Sigmoid colon (tissue), 7 donors: ENCODE results near the gene IER2. TPM values are rescaled to one million over a fixed set of nuclear protein-coding genes. Genes with fewer than 3 reads are reported as not detected.

Source experiments
- polyA plus RNA-seq, 3 donors: library from polyadenylated mRNA; stranded (reverse); fragments of 200-250 nt; gene quantifications; one replicate each; pipeline ENCODE4 v1.2.3, GENCODE V29; 2013
- total RNA-seq, 4 donors: library from RNA; depleted of rRNA; stranded (reverse); fragments of >200 nt; gene quantifications; one replicate each; pipeline ENCODE4 v1.1.0, GENCODE V29; 2016
- donor health status: healthy with polysubstance abuse.
- donor health status: Bipolar disorder and iron deficiency.
- donor health status: healthy.

IER2 gene
- total and polyA plus RNA-seq, 7 donors = 30.3 to 215 (median 138) TPM

Other genes starting within 250 kb of the IER2 start
- not detected for gene SYCE2, start 231.1 kb upstream of the IER2 start, total RNA-seq
- under 1 TPM in 1 of 3 donors, not detected in 2; 0.17 TPM for gene SYCE2, start 231.1 kb upstream of the IER2 start, polyA plus RNA-seq
- gene FARSA, start 216.7 kb upstream of the IER2 start, total RNA-seq = 10 to 100 TPM; 21.4 to 33.3 (median 31.7) TPM
- gene FARSA, start 216.7 kb upstream of the IER2 start, polyA plus RNA-seq = 10 to 100 TPM; 27.0 to 86.8 (median 29.1) TPM
- 100 to 1,000 TPM; 147 to 260 (median 208) TPM for gene CALR, start 211.8 kb upstream of the IER2 start, total RNA-seq
- gene CALR, start 211.8 kb upstream of the IER2 start, polyA plus RNA-seq = 100 to 1,000 TPM in 2 of 3 donors, 10 to 100 TPM in 1; 70.3 to 717 (median 168) TPM
- 100 to 1,000 TPM in 3 of 4 donors, 10 to 100 TPM in 1; 98.8 to 133 (median 117) TPM for gene RAD23A, start 204.5 kb upstream of the IER2 start, total RNA-seq
- gene RAD23A, start 204.5 kb upstream of the IER2 start, polyA plus RNA-seq = 10 to 100 TPM; 58.7 to 99.3 (median 70.9) TPM
- gene GADD45GIP1, start 193.2 kb upstream of the IER2 start, total RNA-seq = 10 to 100 TPM; 36.0 to 65.8 (median 53.5) TPM
- gene GADD45GIP1, start 193.2 kb upstream of the IER2 start, polyA plus RNA-seq = 10 to 100 TPM; 23.6 to 32.1 (median 28.2) TPM
- gene DAND5, start 180.8 kb upstream of the IER2 start, total RNA-seq = 1 to 10 TPM; 1.2 to 2.0 (median 1.7) TPM
- under 1 TPM in 1 of 3 donors, not detected in 2; 0.13 TPM for gene DAND5, start 180.8 kb upstream of the IER2 start, polyA plus RNA-seq
- gene NFIX, start 154.9 kb upstream of the IER2 start, total RNA-seq = 100 to 1,000 TPM in 1 of 4 donors, 10 to 100 TPM in 3; 44.1 to 104 (median 58.5) TPM
- 10 to 100 TPM; 10.6 to 28.2 (median 22.2) TPM for gene NFIX, start 154.9 kb upstream of the IER2 start, polyA plus RNA-seq
- gene LYL1, start 47.6 kb upstream of the IER2 start, total RNA-seq = 10 to 100 TPM; 13.0 to 17.8 (median 15.2) TPM
- 10 to 100 TPM in 1 of 3 donors, 1 to 10 TPM in 2; 3.0 to 18.4 (median 3.7) TPM for gene LYL1, start 47.6 kb upstream of the IER2 start, polyA plus RNA-seq
- 10 to 100 TPM; 17.4 to 25.8 (median 21.9) TPM for gene TRMT1, start 33.7 kb upstream of the IER2 start, total RNA-seq
- 10 to 100 TPM in 2 of 3 donors, 1 to 10 TPM in 1; 6.7 to 48.6 (median 10.2) TPM for gene TRMT1, start 33.7 kb upstream of the IER2 start, polyA plus RNA-seq
- 10 to 100 TPM in 3 of 4 donors, 1 to 10 TPM in 1; 8.1 to 20.5 (median 17.3) TPM for gene NACC1, start 32.1 kb upstream of the IER2 start, total RNA-seq
- gene NACC1, start 32.1 kb upstream of the IER2 start, polyA plus RNA-seq = 10 to 100 TPM; 15.0 to 67.2 (median 26.4) TPM
- gene STX10, start within 50 bp of the IER2 start, total RNA-seq = 10 to 100 TPM; 65.3 to 87.0 (median 76.8) TPM
- 100 to 1,000 TPM in 1 of 3 donors, 10 to 100 TPM in 2; 63.1 to 127 (median 64.0) TPM for gene STX10, start within 50 bp of the IER2 start, polyA plus RNA-seq